Body of pancreas (tissue), 4 donors: ENCODE results near the gene ASXL1. TPM values are rescaled to one million over a fixed set of nuclear protein-coding genes. Genes with fewer than 3 reads are reported as not detected.

Experiments
- ATAC-seq: fragments of 150-250 bp; one replicate; pipeline ENCODE4 v1.9.1; 2016
- DNase-seq, 4 donors: peaks; one replicate each; pipeline ENCODE4 v3.0.0-alpha.2; 2019
- H3K27ac ChIP-seq, 4 donors: fragments of 200-600 bp; sonication (generic); 1 replicate in 3 of 4; 2 replicates in 1 of 4; pipeline versions ENCODE4 v1.5.1 to v1.6.1; 2016 to 2019; ENCODE audit warnings: mild to moderate bottlenecking in 1 of 4, mixed read lengths in 1 of 4, moderate library complexity in 1 of 4
- H3K27me3 ChIP-seq, 2 donors: fragments of 200-600 bp; sonication (generic); one replicate each; pipeline ENCODE4 v1.6.0; 2016; ENCODE audit warnings: mild to moderate bottlenecking in 1 of 2
- H3K36me3 ChIP-seq, 2 donors: fragments of 200-600 bp; sonication (generic); replicated peaks in 1 of 2; 2 replicates each; pipeline ENCODE4 v1.5.1; 2016; ENCODE audit warnings: low read depth in 2 of 2; ENCODE audit not compliant: insufficient read depth in 1 of 2
- H3K4me1 ChIP-seq: fragments of 200-600 bp; sonication (generic); one replicate; pipeline ENCODE4 v1.6.0; 2016
- H3K4me3 ChIP-seq, 2 donors: fragments of 200-600 bp; sonication (generic); 1 replicate in 1 of 2; 2 replicates in 1 of 2; pipeline ENCODE4 v1.5.1; 2016 to 2019
- H3K9me3 ChIP-seq, 3 donors: fragments of 200-600 bp; sonication (generic); 1 replicate in 2 of 3; 2 replicates in 1 of 3; pipeline ENCODE4 v1.5.1; 2016
- CTCF ChIP-seq, 7 experiments: fragments of 450-650 bp in 4 of 7; fragments of 200-600 bp in 3 of 7; sonication (generic) in 3 of 7; IDR thresholded peaks; one replicate each; pipeline ENCODE4 v1.5.1; 2016 to 2019; ENCODE audit warnings: antibody characterized with exemption in 7 of 7
- POLR2A ChIP-seq, 3 donors: fragments of 450-650 bp; IDR thresholded peaks; one replicate each; pipeline ENCODE4 v1.6.1; 2016; ENCODE audit warnings: antibody characterized with exemption in 3 of 3, mild to moderate bottlenecking in 2 of 3
- WGBS, 2 donors: methylation state at CpG; one replicate each; pipeline ENCODE4 v1.1.5; 2017; 5-methylcytosine and 5-hydroxymethylcytosine counted together
- intact Hi-C: fragments of 100-400 bp; cut with DNase I; formaldehyde crosslinking; loops from one replicate; pipeline ENCODE4 v1.15.1; 2023
- total RNA-seq, 2 donors: library from RNA; depleted of rRNA; stranded (reverse); fragments of >200 nt; gene quantifications; one replicate each; pipeline ENCODE4 v1.1.0, GENCODE V29; 2016

ASXL1 gene
- total RNA-seq, 2 donors from 2014 or later: 57.9 to 102 TPM

- Histone ChIP-seq H3K36me3 (peaks cover 8 to 11% of the 10 kb centered on the region in 2 donors), H3K27me3 (no peaks in the 10 kb centered on the region), H3K9me3 (no peaks in the 10 kb centered on the region), H3K4me1 (peaks cover 68% of the 10 kb centered on the region), H3K4me3 (no peak overlapping the region), H3K27ac (peak overlapping the region; percentile 52 to 76 (median 68))
- intact Hi-C loops: no loop called here
- TF ChIP-seq CTCF (IDR thresholded peaks at IDR 0.05) (no peak), POLR2A (IDR thresholded peaks at IDR 0.05) (no peak)
- WGBS, 2 donors: 87% methylated on average over 6 to 8 of the region's 8 CpGs
- no peak for ATAC-seq
- no peak for DNase-seq
Observed at GRCh38 chr20:32451340-32451681, 93.2 kb downstream of the ASXL1 start.

GRCh38 chr20:32451682-32452461, 93.7 kb downstream of the ASXL1 start:
- Histone ChIP-seq H3K36me3 (peaks cover 8 to 11% of the 10 kb centered on the region in 2 donors), H3K27me3 (no peaks in the 10 kb centered on the region), H3K4me1 (peaks cover 68% of the 10 kb centered on the region), H3K27ac (peak overlapping the region; percentile 52 to 76 (median 68)), H3K4me3 (no peak overlapping the region), H3K9me3 (no peaks in the 10 kb centered on the region)
- DNase-seq (peak in 2 of 4 donors; percentile 20 to 23), ATAC-seq (no peak)
- intact Hi-C loops: no loop called here
- 77 to 87% methylated on average over 25 to 27 of the region's 27 CpGs for WGBS, 2 donors
- TF ChIP-seq CTCF (IDR thresholded peaks at IDR 0.05) (peak in 2 of 7 experiments; percentile 2 to 5), POLR2A (IDR thresholded peaks at IDR 0.05) (no peak)

DNA sequence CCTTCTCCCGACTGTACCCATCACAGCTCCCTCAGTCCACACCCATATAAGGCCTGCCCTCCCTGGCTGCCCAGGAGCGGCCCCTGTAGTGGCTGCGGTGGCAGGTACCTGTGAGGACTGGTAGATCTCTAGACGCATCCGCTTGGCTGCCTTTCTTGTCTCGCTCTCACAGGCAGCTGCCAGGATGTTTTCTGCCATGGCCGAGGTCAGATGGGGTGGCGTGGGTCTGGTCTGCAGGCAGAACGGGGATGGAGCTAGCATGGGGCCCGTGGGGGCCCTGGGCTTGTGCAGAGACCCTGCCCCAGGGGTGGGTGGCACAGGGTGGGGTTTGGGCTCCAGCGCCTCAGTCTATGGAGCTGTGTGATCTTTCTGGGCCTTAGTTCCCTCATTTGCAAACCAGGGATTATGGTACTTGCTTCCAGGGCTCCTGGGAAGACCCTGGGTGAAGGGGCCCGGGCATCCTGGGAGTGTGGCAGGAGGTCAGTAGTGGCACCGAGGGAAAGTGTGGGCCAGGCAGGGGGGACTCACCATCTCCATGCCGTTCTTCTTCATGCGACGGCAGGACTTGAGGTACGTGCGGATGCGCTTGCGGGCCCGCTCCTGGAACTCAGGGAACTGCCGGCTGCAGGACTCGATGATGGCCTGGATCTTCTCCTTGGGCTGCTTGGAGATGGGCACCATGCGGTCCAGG, 94.8 kb downstream of the ASXL1 start:
- DNase-seq (no peak), ATAC-seq (no peak)
- Histone ChIP-seq H3K4me1 (peaks cover 68% of the 10 kb centered on the region), H3K36me3 (peaks cover 8 to 11% of the 10 kb centered on the region in 2 donors), H3K9me3 (no peaks in the 10 kb centered on the region), H3K27me3 (no peaks in the 10 kb centered on the region), H3K27ac (peak overlapping the region in 2 of 4 donors; percentile 4 to 17), H3K4me3 (no peak overlapping the region)
- intact Hi-C loops: no loop called here
- TF ChIP-seq POLR2A (IDR thresholded peaks at IDR 0.05) (no peak), CTCF (IDR thresholded peaks at IDR 0.05) (no peak)
- WGBS, 2 donors: 82 to 90% methylated on average over 19 to 24 of the region's 24 CpGs

GRCh38 chr20:32453467-32454163, 95.5 kb downstream of the ASXL1 start:
- 87 to 89% methylated on average over 17 to 28 of the region's 28 CpGs for WGBS, 2 donors
- Histone ChIP-seq H3K4me1 (peaks cover 68% of the 10 kb centered on the region), H3K36me3 (peaks cover 8 to 11% of the 10 kb centered on the region in 2 donors)

More at GRCh38 chr20:32453467-32454163, 95.5 kb downstream of the ASXL1 start:
- Histone ChIP-seq H3K27me3 (no peaks in the 10 kb centered on the region), H3K9me3 (no peaks in the 10 kb centered on the region), H3K4me3 (no peak overlapping the region), H3K27ac (no peak overlapping the region)
- ATAC-seq (no peak), DNase-seq (no peak)
- no peak for TF ChIP-seq CTCF (IDR thresholded peaks at IDR 0.05)
- TF ChIP-seq POLR2A (IDR thresholded peaks at IDR 0.05): no peak
- intact Hi-C loops: no loop called here
